B cell (primary cell): ENCODE data around the gene ZNF407.

ENCODE experiments used
- CTCF ChIP-seq: fragments of 200-600 bp; IDR thresholded peaks from one replicate; pipeline ENCODE4 v1.8.0; 2022; ENCODE audit warnings: antibody characterized with exemption, mild to moderate bottlenecking
- EZH2 ChIP-seq: IDR thresholded peaks from 2 replicates; pipeline ENCODE4 v1.6.1; 2012; ENCODE audit warnings: borderline replicate concordance, low read depth, mild to moderate bottlenecking, moderate library complexity, low read length; ENCODE audit not compliant: insufficient read depth, poor library complexity, severe bottlenecking

GRCh38 chr18:74880706-74881278 lies 283.1 kb downstream of the ZNF407 start:
- TF ChIP-seq CTCF (no peak), EZH2 (no peak)
